Loucy (cell line): ENCODE data around the gene TRIM67.

Experiments used
- EZH2phosphoT487 ChIP-seq: fragments of 200-600 bp; IDR thresholded peaks from 2 replicates; pipeline ENCODE4 v1.6.1; 2018; ENCODE audit warnings: antibody characterized with exemption, mild to moderate bottlenecking, moderate library complexity, borderline replicate concordance
- TF ChIP-seq, protein P1 (sequence below): fragments of 200-600 bp; sonication (generic); conservative IDR thresholded peaks from 2 replicates; pipeline ENCODE4 v1.5.1; 2014; ENCODE audit warnings: mild to moderate bottlenecking, antibody characterized with exemption, low read length

DNA sequence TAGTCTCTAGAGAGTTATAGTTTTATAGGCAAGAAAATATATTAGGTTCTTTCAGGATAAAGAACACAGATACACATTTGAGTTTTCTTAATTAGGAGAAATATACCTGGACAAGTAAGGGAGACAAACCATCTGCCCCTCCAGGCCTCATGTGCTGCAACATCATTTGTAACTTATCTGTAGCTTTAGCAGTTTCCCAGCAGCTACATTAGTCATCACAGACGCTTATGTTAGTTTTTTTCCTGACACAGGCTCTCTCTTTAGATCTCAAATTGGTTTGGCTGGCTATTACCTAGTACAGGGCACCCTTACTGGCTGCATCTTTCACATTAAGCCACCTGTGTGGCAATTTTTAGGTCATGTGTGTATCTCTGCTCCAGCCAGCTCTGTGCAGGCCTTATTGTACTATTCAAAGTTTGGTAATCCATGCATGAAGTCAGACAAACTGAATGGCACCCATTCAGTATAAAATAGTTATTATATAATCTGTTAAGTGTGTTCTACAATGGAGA lies 105.0 kb downstream of the TRIM67 start:
- no peak for TF ChIP-seq EZH2phosphoT487
- TF ChIP-seq, protein P1, sequence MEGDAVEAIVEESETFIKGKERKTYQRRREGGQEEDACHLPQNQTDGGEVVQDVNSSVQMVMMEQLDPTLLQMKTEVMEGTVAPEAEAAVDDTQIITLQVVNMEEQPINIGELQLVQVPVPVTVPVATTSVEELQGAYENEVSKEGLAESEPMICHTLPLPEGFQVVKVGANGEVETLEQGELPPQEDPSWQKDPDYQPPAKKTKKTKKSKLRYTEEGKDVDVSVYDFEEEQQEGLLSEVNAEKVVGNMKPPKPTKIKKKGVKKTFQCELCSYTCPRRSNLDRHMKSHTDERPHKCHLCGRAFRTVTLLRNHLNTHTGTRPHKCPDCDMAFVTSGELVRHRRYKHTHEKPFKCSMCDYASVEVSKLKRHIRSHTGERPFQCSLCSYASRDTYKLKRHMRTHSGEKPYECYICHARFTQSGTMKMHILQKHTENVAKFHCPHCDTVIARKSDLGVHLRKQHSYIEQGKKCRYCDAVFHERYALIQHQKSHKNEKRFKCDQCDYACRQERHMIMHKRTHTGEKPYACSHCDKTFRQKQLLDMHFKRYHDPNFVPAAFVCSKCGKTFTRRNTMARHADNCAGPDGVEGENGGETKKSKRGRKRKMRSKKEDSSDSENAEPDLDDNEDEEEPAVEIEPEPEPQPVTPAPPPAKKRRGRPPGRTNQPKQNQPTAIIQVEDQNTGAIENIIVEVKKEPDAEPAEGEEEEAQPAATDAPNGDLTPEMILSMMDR, result no peak
